H1 (cell line): ENCODE results near the gene EPB41L2. TPM values are rescaled to one million over a fixed set of nuclear protein-coding genes. Genes with fewer than 3 reads are reported as not detected.

ENCODE experiments used
- CTCF ChIA-PET: fragments of 300-600 bp; sonication (Branson Sonifier 250); formaldehyde crosslinking; loops from one replicate; lab custom pipeline; 2021; ENCODE audit not compliant: partially characterized antibody; lab: Charles Lee
- POLR2A ChIA-PET: fragments of 300-600 bp; sonication (Branson Sonifier 250); formaldehyde crosslinking; loops from one replicate; lab custom pipeline; 2021; ENCODE audit warnings: inconsistent platforms; ENCODE audit not compliant: partially characterized antibody; lab: Charles Lee
- DNase-seq, 2 experiments: peaks; one replicate each; pipeline versions ENCODE4 v3.0.0 to v3.0.0-alpha.2; 2010 to 2022; ENCODE audit warnings: low spot score in 2 of 2, low read depth in 1 of 2, mixed read lengths in 1 of 2
- FAIRE-seq: peaks from 2 replicates; lab custom pipeline; 2011; peaks lifted over from hg19 to GRCh38; lab: Jason Lieb, UNC
- H2AFZ ChIP-seq: 2 replicates; pipeline ENCODE4 v1.8.1; 2012; ENCODE audit warnings: low read length, inconsistent platforms
- H2AK5ac ChIP-seq: 2 replicates; pipeline ENCODE4 v1.6.1; 2013; ENCODE audit warnings: low read depth, low read length
- H2BK120ac ChIP-seq: replicated peaks from 2 replicates; pipeline ENCODE3; 2013; ENCODE audit warnings: low read depth, low read length, inconsistent platforms
- H2BK12ac ChIP-seq: 2 replicates; pipeline ENCODE4 v1.6.1; 2013; ENCODE audit warnings: low read depth, low read length
- H2BK15ac ChIP-seq: 2 replicates; pipeline ENCODE4 v1.6.1; 2013; ENCODE audit warnings: low read length
- H2BK20ac ChIP-seq: 2 replicates; pipeline ENCODE4 v1.6.1; 2013; ENCODE audit warnings: low read length
- H2BK5ac ChIP-seq: 2 replicates; pipeline ENCODE4 v1.6.1; 2013; ENCODE audit warnings: low read depth, low read length
- H3K14ac ChIP-seq: 2 replicates; pipeline ENCODE4 v1.6.1; 2013; ENCODE audit warnings: inconsistent platforms; ENCODE audit not compliant: insufficient read length
- H3K18ac ChIP-seq: 2 replicates; pipeline ENCODE4 v1.6.1; 2013; ENCODE audit warnings: low read length; ENCODE audit errors: extremely low read depth
- H3K23ac ChIP-seq: 2 replicates; pipeline ENCODE4 v1.6.1; 2013; ENCODE audit warnings: inconsistent platforms; ENCODE audit not compliant: insufficient read length
- H3K23me2 ChIP-seq: 2 replicates; pipeline ENCODE4 v1.6.1; 2013; ENCODE audit warnings: low read depth, low read length
- H3K27ac ChIP-seq: 2 replicates; pipeline ENCODE4 v1.6.1; 2011; ENCODE audit warnings: low read depth, low read length, inconsistent platforms
- H3K27me3 ChIP-seq, 4 experiments: replicated peaks in 1 of 4; 1 replicate in 1 of 4; 2 replicates in 3 of 4; pipeline versions ENCODE4 v1.6.1 to v1.8.1; 2011 to 2013; ENCODE audit warnings: low read length in 3 of 4, mild to moderate bottlenecking in 3 of 4, inconsistent platforms in 2 of 4, mixed read lengths in 2 of 4, moderate library complexity in 1 of 4; ENCODE audit not compliant: control insufficient read depth in 3 of 4, insufficient read depth in 3 of 4; ENCODE audit errors: extremely low read depth in 1 of 4
- H3K36me3 ChIP-seq, 4 experiments: 2 replicates each; pipeline versions ENCODE4 v1.6.1 to v1.8.1; 2011 to 2013; ENCODE audit warnings: mild to moderate bottlenecking in 4 of 4, low read length in 3 of 4, moderate library complexity in 2 of 4, control low read depth in 1 of 4, inconsistent platforms in 1 of 4; ENCODE audit not compliant: insufficient read depth in 4 of 4, control insufficient read depth in 2 of 4
- H3K4ac ChIP-seq: replicated peaks from 2 replicates; pipeline ENCODE3; 2013; ENCODE audit warnings: low read length, low read depth, mixed read lengths, inconsistent platforms; ENCODE audit not compliant: insufficient read length
- H3K4me1 ChIP-seq, 4 experiments: replicated peaks in 1 of 4; 1 replicate in 1 of 4; 2 replicates in 3 of 4; pipeline versions ENCODE4 v1.6.1 to v1.8.1; 2011 to 2013; ENCODE audit warnings: low read length in 3 of 4, inconsistent platforms in 2 of 4, mixed read lengths in 1 of 4; ENCODE audit not compliant: insufficient read depth in 4 of 4, control insufficient read depth in 3 of 4
- H3K4me2 ChIP-seq, 2 experiments: 2 replicates each; pipeline versions ENCODE4 v1.6.1 to v1.8.1; 2011 to 2013; ENCODE audit warnings: low read depth in 2 of 2, low read length in 2 of 2, control low read depth in 1 of 2, inconsistent platforms in 1 of 2, mild to moderate bottlenecking in 1 of 2; ENCODE audit not compliant: insufficient read depth in 1 of 2
- H3K4me3 ChIP-seq, 4 experiments: fragments of 200-600, 300-600 bp in 1 of 4; sonication (generic), shearing (Covaris generic), sonication (Bioruptor Twin) in 1 of 4; 2 replicates each; pipeline versions ENCODE4 v1.5.1 to v1.8.1; 2011 to 2016; ENCODE audit warnings: low read length in 4 of 4, low read depth in 3 of 4, control low read depth in 2 of 4, inconsistent platforms in 2 of 4, mild to moderate bottlenecking in 2 of 4, mixed read lengths in 1 of 4, moderate library complexity in 1 of 4; ENCODE audit not compliant: insufficient read depth in 2 of 4; ENCODE audit errors: extremely low read depth in 1 of 4
- H3K56ac ChIP-seq: replicated peaks from 2 replicates; pipeline ENCODE3; 2013; ENCODE audit warnings: low read depth, mild to moderate bottlenecking, mixed read lengths, low read length, inconsistent platforms; ENCODE audit not compliant: insufficient read length
- H3K79me1 ChIP-seq: 2 replicates; pipeline ENCODE4 v1.6.1; 2013; ENCODE audit warnings: low read depth, low read length, control low read depth
- H3K79me2 ChIP-seq, 2 experiments: 2 replicates each; pipeline versions ENCODE4 v1.6.1 to v1.8.1; 2012 to 2013; ENCODE audit warnings: low read length in 2 of 2, mild to moderate bottlenecking in 2 of 2, inconsistent platforms in 1 of 2; ENCODE audit not compliant: insufficient read depth in 2 of 2, control insufficient read depth in 1 of 2
- H3K9ac ChIP-seq, 4 experiments: replicated peaks in 1 of 4; 1 replicate in 1 of 4; 2 replicates in 3 of 4; pipeline versions ENCODE4 v1.6.1 to v1.8.1; 2011 to 2013; ENCODE audit warnings: low read depth in 3 of 4, low read length in 3 of 4, control low read depth in 2 of 4, mild to moderate bottlenecking in 2 of 4, moderate library complexity in 2 of 4, inconsistent platforms in 1 of 4; ENCODE audit errors: extremely low read depth in 1 of 4
- H3K9me3 ChIP-seq, 2 experiments: 2 replicates each; pipeline versions ENCODE4 v1.6.1 to v1.8.1; 2012 to 2013; ENCODE audit warnings: mild to moderate bottlenecking in 2 of 2, moderate library complexity in 2 of 2, control low read depth in 1 of 2, inconsistent platforms in 1 of 2, low read depth in 1 of 2, low read length in 1 of 2, mixed read lengths in 1 of 2; ENCODE audit not compliant: insufficient read depth in 2 of 2
- H4K20me1 ChIP-seq, 2 experiments: replicated peaks in 1 of 2; 2 replicates each; pipeline versions ENCODE3 to v1.8.1; 2011 to 2013; ENCODE audit warnings: inconsistent platforms in 2 of 2, low read length in 2 of 2, mild to moderate bottlenecking in 1 of 2; ENCODE audit not compliant: insufficient read depth in 2 of 2, control insufficient read depth in 1 of 2
- H4K5ac ChIP-seq: 2 replicates; pipeline ENCODE4 v1.6.1; 2013; ENCODE audit warnings: low read length, low read depth, mixed read lengths, inconsistent platforms; ENCODE audit not compliant: insufficient read length
- H4K8ac ChIP-seq: 2 replicates; pipeline ENCODE4 v1.8.0; 2013; ENCODE audit warnings: mild to moderate bottlenecking, moderate library complexity, low read length, inconsistent platforms; ENCODE audit not compliant: insufficient read depth; ENCODE audit errors: extremely low read depth
- H4K91ac ChIP-seq: replicated peaks from 2 replicates; pipeline ENCODE3; 2013; ENCODE audit warnings: low read length, mixed read lengths, inconsistent platforms; ENCODE audit not compliant: insufficient read length
- HDAC2 ChIP-seq, 2 experiments: fragments of 300-600 bp in 1 of 2; sonication (generic) in 1 of 2; IDR thresholded peaks; 2 replicates each; pipeline ENCODE4 v1.6.1; 2011 to 2012; ENCODE audit warnings: low read depth in 2 of 2, low read length in 2 of 2, mild to moderate bottlenecking in 2 of 2, moderate library complexity in 2 of 2, borderline replicate concordance in 1 of 2, inconsistent platforms in 1 of 2
- KDM5A ChIP-seq: fragments of 200-600 bp; IDR thresholded peaks from 2 replicates; pipeline ENCODE4 v1.7.1; 2012; ENCODE audit warnings: mild to moderate bottlenecking, low read length, inconsistent platforms, mixed read lengths
- MAFK ChIP-seq: IDR thresholded peaks from 2 replicates; pipeline ENCODE4 v1.6.1; 2012; ENCODE audit warnings: low read depth, mild to moderate bottlenecking, improper control_type of control experiment, low read length
- POLR2A ChIP-seq, 2 experiments: IDR thresholded peaks; 1 replicate in 1 of 2; 2 replicates in 1 of 2; pipeline ENCODE4 v1.6.1; 2011; ENCODE audit warnings: low read depth in 2 of 2, low read length in 2 of 2, mild to moderate bottlenecking in 2 of 2; ENCODE audit errors: control extremely low read depth in 1 of 2
- RBBP5 ChIP-seq: IDR thresholded peaks from 2 replicates; pipeline ENCODE4 v1.7.1; 2012; ENCODE audit warnings: low read depth, mild to moderate bottlenecking, inconsistent platforms, low read length, moderate library complexity, borderline replicate concordance
- SAP30 ChIP-seq: fragments of 300-600 bp; sonication (generic); IDR thresholded peaks from 2 replicates; pipeline ENCODE4 v1.7.1; 2012; ENCODE audit warnings: low read length, moderate library complexity, mild to moderate bottlenecking, inconsistent platforms; ENCODE audit not compliant: insufficient read depth, insufficient replicate concordance
- SIN3A ChIP-seq, 2 experiments: IDR thresholded peaks in 1 of 2; conservative IDR thresholded peaks in 1 of 2; 2 replicates each; pipeline ENCODE4 v1.6.1; 2011 to 2012; ENCODE audit warnings: low read length in 2 of 2, improper control_type of control experiment in 1 of 2, low read depth in 1 of 2, mild to moderate bottlenecking in 1 of 2
- ZNF274 ChIP-seq: IDR thresholded peaks from 2 replicates; pipeline ENCODE4 v1.7.0; 2012; ENCODE audit warnings: low read length, borderline replicate concordance; ENCODE audit errors: extremely low read depth
- WGBS, 2 experiments: shearing (Covaris generic) in 1 of 2; methylation state at CpG; one replicate each; pipeline versions ENCODE4 v1.1.6 to v1.1.7; 2013 to 2015; ENCODE audit warnings: low lambda C conversion rate in 2 of 2, mixed read lengths in 2 of 2, inconsistent platforms in 1 of 2, low coverage in 1 of 2, missing lambda C conversion rate in 1 of 2; ENCODE audit not compliant: insufficient replicate concordance in 2 of 2, insufficient coverage in 1 of 2, insufficient read length in 1 of 2; ENCODE audit errors: extremely low coverage in 1 of 2, missing lambda C conversion rate in 1 of 2; 5-methylcytosine and 5-hydroxymethylcytosine counted together
- polyA plus RNA-seq, 7 experiments: library from polyadenylated mRNA; depleted of rRNA in 3 of 7; stranded (reverse) in 5 of 7; unstranded in 2 of 7; fragments of >200 nt in 5 of 7; fragments of 200-250 nt in 2 of 7; gene quantifications; 1 replicate in 5 of 7; 2 replicates in 1 of 7; 4 replicates in 1 of 7; pipeline versions ENCODE4 v1.2.1 to v1.2.3, GENCODE V29; 2011 to 2013; ENCODE audit warnings: missing spikeins in 2 of 7, mixed read lengths in 2 of 7
- total RNA-seq: library from RNA; stranded (reverse); fragmentation: NEBNext Ultra II Directional; extraction: Animal tissue kit (Norgen Biotek cat#: 25700); gene quantifications from 2 replicates; pipeline ENCODE4 v1.2.1, GENCODE V29; 2021

Gene EPB41L2
- total and polyA plus RNA-seq, 2 of the 8 experiments (the other 6 are each of a cell fraction or from before 2014, with no cell fraction given) = 22.5 to 123 TPM

- H3K9ac ChIP-seq = no peak overlapping the region
- H3K4me3 ChIP-seq = no peak overlapping the region
- no peaks in the 10 kb centered on the region for H3K4me1 ChIP-seq
- FAIRE-seq = no peak
- no peak overlapping the region for H2BK15ac ChIP-seq
- no peaks in the 10 kb centered on the region for H3K27me3 ChIP-seq
- no peak overlapping the region for H2BK12ac ChIP-seq
- no peak overlapping the region for H3K4me2 ChIP-seq
- H3K18ac ChIP-seq = no peak overlapping the region
- no peak overlapping the region for H4K5ac ChIP-seq
- CTCF ChIA-PET = no interaction called here
- H3K27ac ChIP-seq = no peak overlapping the region
- no peak overlapping the region for H3K23ac ChIP-seq
- no peaks in the 10 kb centered on the region for H3K9me3 ChIP-seq
- no peak overlapping the region for H3K4ac ChIP-seq
- H2AFZ ChIP-seq = no peak overlapping the region
- 94% methylated on average over 3 of the region's 3 CpGs; no CpG with 5 or more reads in 1 of the 2 experiments for WGBS, 2 experiments
- H3K23me2 ChIP-seq = no peaks in the 10 kb centered on the region
- no peak overlapping the region for H2AK5ac ChIP-seq
- H4K20me1 ChIP-seq = no peaks in the 10 kb centered on the region
- no peak overlapping the region for H4K91ac ChIP-seq
- DNase-seq = no peak
- H3K36me3 ChIP-seq = no peaks in the 10 kb centered on the region
- H3K14ac ChIP-seq = no peak overlapping the region
- H4K8ac ChIP-seq = no peak overlapping the region
- H3K79me2 ChIP-seq = no peaks in the 10 kb centered on the region
- POLR2A ChIA-PET = no interaction called here
- H3K56ac ChIP-seq = no peak overlapping the region
- H2BK5ac ChIP-seq = no peak overlapping the region
- TF ChIP-seq POLR2A (IDR thresholded peaks at IDR 0.05; ENCODE audit: control extremely low read depth in 1 of 2, low read depth in 2 of 2, low read length in 2 of 2) = no peak
- no peak for TF ChIP-seq MAFK
- TF ChIP-seq SAP30 = no peak
- TF ChIP-seq ZNF274 = no peak
- TF ChIP-seq RBBP5 = no peak
- no peak for TF ChIP-seq HDAC2 (IDR thresholded peaks at IDR 0.05; ENCODE audit: borderline replicate concordance in 1 of 2, low read depth in 2 of 2, low read length in 2 of 2)
- TF ChIP-seq KDM5A = no peak
- no peak for TF ChIP-seq SIN3A (conservative IDR thresholded peaks at IDR 0.05 in 1 of 2, IDR thresholded peaks at IDR 0.05 in 1 of 2; ENCODE audit: low read depth in 1 of 2, low read length in 2 of 2)
- no peak overlapping the region for H2BK20ac ChIP-seq
- no peaks in the 10 kb centered on the region for H3K79me1 ChIP-seq
- no peak overlapping the region for H2BK120ac ChIP-seq
These were observed 33.7 kb upstream of the EPB41L2 start for GRCh38 chr6:131096786-131097185.
